ENCODE results near the gene MIS18BP1.
"Not testable (repeated sequence)": the region's sequence is repeated elsewhere in the genome, so short reads cannot be mapped to it uniquely, and the experiment has no call there.

The MIS18BP1 gene

DNA sequence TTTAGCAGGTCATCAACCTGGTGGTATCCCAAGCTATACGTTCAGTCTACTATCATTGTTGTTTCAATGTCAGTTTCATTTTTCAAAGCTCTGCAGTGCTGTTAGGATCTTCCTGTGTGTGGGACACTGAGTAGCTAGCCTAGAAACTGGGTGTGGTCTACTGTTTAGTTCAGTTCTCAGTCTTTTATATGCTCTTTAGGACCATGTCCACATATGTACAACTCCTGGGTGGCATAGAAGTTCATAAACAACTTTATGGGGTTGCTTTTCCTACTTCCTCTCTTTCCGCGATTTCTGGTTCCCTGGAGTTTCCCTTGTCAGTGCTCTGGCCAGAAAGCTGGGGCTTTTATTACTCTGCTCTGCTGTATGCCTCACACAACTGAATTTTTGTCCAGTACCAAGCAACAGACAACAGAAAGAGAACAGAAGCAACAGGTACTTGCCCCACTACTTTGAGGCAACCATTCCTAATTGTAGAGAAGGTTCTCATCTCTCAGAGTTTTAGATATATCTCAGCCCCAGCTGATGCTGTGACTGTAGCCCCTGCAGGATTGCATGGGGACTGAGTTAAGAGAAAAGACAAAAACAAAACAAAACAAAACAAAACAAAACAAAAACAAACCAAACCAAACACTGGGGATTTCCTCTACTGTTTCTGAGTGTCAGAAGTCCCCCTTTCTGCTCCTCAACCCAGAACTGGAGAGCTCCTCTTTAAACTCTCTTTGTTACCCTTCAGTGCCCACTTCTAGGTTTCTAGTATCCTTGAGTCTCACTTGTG lies 30.3 kb downstream of the MIS18BP1 start:
- Histone ChIP-seq H3K9me3 (replicated peaks in 1 of 11) (no peaks in the 10 kb centered on the region), H3K9ac (no peak overlapping the region), H3K4me1 (no peaks in the 10 kb centered on the region), H4K20me1 (peaks cover 0 to 6% (median 0%) of the 10 kb centered on the region in 11 experiments; a peak in 1 of 22 replicates), H3K27ac (no peak overlapping the region), H3K36me3 (peaks cover 0 to 98% (median 88%) of the 10 kb centered on the region in 11 experiments; a peak in 21 of 22 replicates), H3K27me3 (no peaks in the 10 kb centered on the region), H3K4me3 (no peak overlapping the region), H3K4me2 (no peak overlapping the region)
- no peak for TF ChIP-seq Cebpa-rat (IDR thresholded peaks at IDR 0.05)

DNA sequence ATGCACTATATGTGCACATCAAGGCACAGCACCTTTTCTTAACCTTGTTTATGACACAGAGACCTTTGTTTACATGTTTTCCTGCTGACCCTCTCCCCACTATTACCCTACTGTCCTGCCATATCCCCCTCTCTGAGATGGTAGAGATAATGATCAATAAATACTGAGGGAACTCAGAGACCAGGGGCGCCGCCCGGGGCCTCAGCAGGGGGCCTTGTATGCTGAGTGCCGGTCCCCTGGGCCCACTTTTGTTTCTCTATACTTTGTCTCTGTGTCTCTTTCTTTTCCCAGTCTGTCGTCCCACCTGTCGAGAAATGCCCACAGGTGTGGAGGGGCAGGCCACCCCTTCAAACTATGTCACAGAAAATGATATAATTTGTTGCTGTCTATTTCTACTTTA lies 38.7 kb downstream of the MIS18BP1 start:
- H3K9ac ChIP-seq; H3K27me3 ChIP-seq; H3K4me3 ChIP-seq; H3K27ac ChIP-seq; H3K4me2 ChIP-seq; H3K4me1 ChIP-seq; H3K9me3 ChIP-seq (replicated peaks in 1 of 11): not testable (repeated sequence)
- Histone ChIP-seq H4K20me1 (peaks cover 0 to 15% (median 0%) of the 10 kb centered on the region in 11 experiments; a peak in 4 of 22 replicates), H3K36me3 (peaks cover 0 to 100% (median 99%) of the 10 kb centered on the region in 11 experiments; a peak in 21 of 22 replicates)

GRCh38 chr14:45213716-45214115 lies 39.3 kb downstream of the MIS18BP1 start:
- not testable (repeated sequence) for H3K9me3 ChIP-seq (replicated peaks in 1 of 11); H3K27me3 ChIP-seq; H3K27ac ChIP-seq; H3K4me2 ChIP-seq; H3K4me3 ChIP-seq; H3K4me1 ChIP-seq; H3K9ac ChIP-seq
- H3K36me3 ChIP-seq = peaks cover 0 to 100% (median 99%) of the 10 kb centered on the region in 11 experiments; a peak in 21 of 22 replicates
- H4K20me1 ChIP-seq = peaks cover 0 to 15% (median 0%) of the 10 kb centered on the region in 11 experiments; a peak in 4 of 22 replicates

GRCh38 chr14:45212231-45212630 lies 40.8 kb downstream of the MIS18BP1 start:
- H3K27ac ChIP-seq = no peak overlapping the region
- peaks cover 0 to 16% (median 0%) of the 10 kb centered on the region in 11 experiments; a peak in 4 of 22 replicates for H4K20me1 ChIP-seq
- H3K4me1 ChIP-seq = no peaks in the 10 kb centered on the region
- TF ChIP-seq Cebpa-rat (IDR thresholded peaks at IDR 0.05) = no peak
- H3K9ac ChIP-seq = no peak overlapping the region
- no peaks in the 10 kb centered on the region for H3K27me3 ChIP-seq
- H3K4me3 ChIP-seq = no peak overlapping the region
- H3K9me3 ChIP-seq (replicated peaks in 1 of 11) = no peaks in the 10 kb centered on the region
- H3K4me2 ChIP-seq = no peak overlapping the region
- peaks cover 0 to 100% (median 99%) of the 10 kb centered on the region in 11 experiments; a peak in 21 of 22 replicates for H3K36me3 ChIP-seq

DNA sequence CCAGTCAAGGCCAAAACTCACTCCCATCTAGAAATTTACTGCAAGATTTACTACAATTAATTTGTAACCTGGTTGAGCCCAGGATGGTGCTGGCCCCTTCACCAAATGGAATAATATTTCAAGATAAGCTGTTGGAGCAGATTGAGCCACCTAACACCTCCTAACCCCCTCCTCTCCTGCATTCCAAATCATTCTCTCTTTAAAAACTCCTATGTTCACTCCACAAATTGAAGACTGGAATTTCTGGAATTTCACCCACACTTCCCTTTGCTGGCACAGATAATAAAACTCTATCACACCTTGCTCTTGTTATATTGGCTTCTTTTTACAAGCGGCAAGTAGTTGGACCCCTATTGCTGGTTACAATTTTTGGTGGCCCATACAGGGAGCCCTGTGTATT lies 41.7 kb downstream of the MIS18BP1 start:
- Histone ChIP-seq H3K4me3 (no peak overlapping the region), H4K20me1 (peaks cover 0 to 21% (median 0%) of the 10 kb centered on the region in 11 experiments; a peak in 4 of 22 replicates), H3K4me1 (no peaks in the 10 kb centered on the region), H3K36me3 (peaks cover 0 to 100% (median 99%) of the 10 kb centered on the region in 11 experiments; a peak in 21 of 22 replicates), H3K27me3 (no peaks in the 10 kb centered on the region), H3K4me2 (no peak overlapping the region), H3K27ac (no peak overlapping the region), H3K9ac (no peak overlapping the region), H3K9me3 (replicated peaks in 1 of 11) (no peaks in the 10 kb centered on the region)
- no peak for TF ChIP-seq Cebpa-rat (IDR thresholded peaks at IDR 0.05)

DNA sequence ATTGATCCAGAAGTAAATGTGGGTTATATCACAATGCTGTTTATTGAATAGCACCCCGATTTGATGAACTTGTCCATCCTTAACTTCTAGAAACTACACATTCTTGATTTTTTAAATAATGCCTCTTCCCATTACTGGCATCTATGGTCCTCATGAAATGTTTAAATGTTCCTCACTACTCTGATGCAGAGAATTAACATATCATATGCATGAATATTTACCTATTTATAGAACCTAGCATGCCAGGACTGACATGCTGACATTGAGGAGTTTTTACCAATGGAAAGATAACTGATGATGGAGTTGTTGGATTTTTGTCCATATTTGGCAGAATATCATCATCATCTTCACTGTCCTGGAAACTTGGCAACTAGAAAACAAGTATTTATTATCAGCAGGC lies 42.8 kb downstream of the MIS18BP1 start:
- Histone ChIP-seq H3K4me1 (no peaks in the 10 kb centered on the region), H3K9ac (no peak overlapping the region), H3K9me3 (replicated peaks in 1 of 11) (no peaks in the 10 kb centered on the region), H3K4me3 (no peak overlapping the region), H3K4me2 (no peak overlapping the region), H4K20me1 (peaks cover 0 to 21% (median 0%) of the 10 kb centered on the region in 11 experiments; a peak in 4 of 22 replicates), H3K27me3 (no peaks in the 10 kb centered on the region), H3K36me3 (peaks cover 0 to 99% (median 95%) of the 10 kb centered on the region in 11 experiments; a peak in 21 of 22 replicates), H3K27ac (no peak overlapping the region)
- no peak for TF ChIP-seq Cebpa-rat (IDR thresholded peaks at IDR 0.05)

DNA sequence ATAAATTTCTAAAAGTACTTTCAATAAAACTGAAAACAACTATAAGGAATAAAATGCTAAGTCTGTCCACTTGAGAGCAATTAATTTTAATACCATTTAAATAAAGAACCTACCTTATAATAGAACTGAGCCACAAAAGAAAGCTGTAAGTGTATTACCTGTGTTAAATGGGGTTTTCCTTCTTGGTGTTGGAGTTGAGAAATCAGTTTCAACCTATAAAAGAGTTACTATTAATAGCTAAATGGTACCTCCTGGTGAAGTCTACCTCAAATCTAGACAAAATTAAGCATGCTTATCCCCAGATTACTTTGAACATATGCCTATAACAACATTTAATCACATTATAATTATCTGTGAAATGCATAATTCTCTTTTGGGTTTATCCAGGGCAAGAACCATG lies 48.8 kb downstream of the MIS18BP1 start:
- TF ChIP-seq Cebpa-rat (IDR thresholded peaks at IDR 0.05) = no peak
- Histone ChIP-seq H3K36me3 (peaks cover 4 to 88% (median 67%) of the 10 kb centered on the region in 11 experiments), H4K20me1 (0 out of 22 replicates have a peak, but pooled peaks cover 0 to 13% (median 0%) of the 10 kb centered on the region in 11 experiments), H3K27me3 (no peaks in the 10 kb centered on the region), H3K4me3 (no peak overlapping the region), H3K27ac (no peak overlapping the region), H3K9me3 (replicated peaks in 1 of 11) (no peaks in the 10 kb centered on the region), H3K9ac (no peak overlapping the region), H3K4me2 (no peak overlapping the region), H3K4me1 (no peaks in the 10 kb centered on the region)

DNA sequence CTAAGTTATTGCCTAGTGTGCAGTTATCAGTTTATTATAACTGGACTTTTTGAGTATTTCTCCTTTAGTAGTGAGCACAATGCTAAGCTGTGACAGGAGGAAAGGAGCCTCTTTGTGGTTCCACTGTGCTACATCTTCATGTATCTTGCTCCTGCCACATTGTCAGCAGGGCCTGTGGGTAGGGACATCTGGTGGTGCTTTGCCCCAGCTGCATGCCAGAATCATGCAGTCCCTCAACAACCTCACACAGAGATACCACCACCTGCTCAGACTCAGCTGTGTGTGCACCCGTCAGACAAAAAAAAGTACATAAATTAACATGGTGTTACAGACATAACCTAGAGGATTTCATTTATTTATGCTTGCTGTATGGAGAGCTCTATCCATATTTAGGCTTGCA lies 51.1 kb downstream of the MIS18BP1 start:
- no peak overlapping the region for H3K27ac ChIP-seq
- H3K4me1 ChIP-seq = no peaks in the 10 kb centered on the region

GRCh38 chr14:45199230-45199629 lies 53.8 kb downstream of the MIS18BP1 start:
- no peak overlapping the region for H3K27ac ChIP-seq
- TF ChIP-seq Cebpa-rat (IDR thresholded peaks at IDR 0.05) = no peak
- H3K27me3 ChIP-seq = no peaks in the 10 kb centered on the region
- H4K20me1 ChIP-seq = 0 out of 22 replicates have a peak, but pooled peaks cover 0 to 9% (median 0%) of the 10 kb centered on the region in 11 experiments
- H3K9ac ChIP-seq = no peak overlapping the region
- H3K4me3 ChIP-seq = no peak overlapping the region
- peaks cover 15 to 71% (median 39%) of the 10 kb centered on the region in 11 experiments; a peak in 19 of 22 replicates for H3K36me3 ChIP-seq
- no peak overlapping the region for H3K4me2 ChIP-seq
- no peaks in the 10 kb centered on the region for H3K9me3 ChIP-seq (replicated peaks in 1 of 11)
- H3K4me1 ChIP-seq = no peaks in the 10 kb centered on the region

More for the DNA sequence above, 51.1 kb downstream of the MIS18BP1 start:
- Histone ChIP-seq H3K9ac (no peak overlapping the region), H3K4me3 (no peak overlapping the region), H4K20me1 (0 out of 22 replicates have a peak, but pooled peaks cover 0 to 9% (median 0%) of the 10 kb centered on the region in 11 experiments), H3K9me3 (replicated peaks in 1 of 11) (no peaks in the 10 kb centered on the region), H3K27me3 (no peaks in the 10 kb centered on the region), H3K36me3 (peaks cover 26 to 76% (median 51%) of the 10 kb centered on the region in 11 experiments; a peak in 20 of 22 replicates), H3K4me2 (no peak overlapping the region)
- TF ChIP-seq Cebpa-rat (IDR thresholded peaks at IDR 0.05) = no peak

All from BLaER1 treated with 17β-estradiol and CSF1 and Interleukin-3, amounts not matched to agents 10 nM and 100 nM (cell line).